Posterior vena cava (tissue), 2 donors: ENCODE results near the gene IL17F. TPM values are rescaled to one million over a fixed set of nuclear protein-coding genes. Genes with fewer than 3 reads are reported as not detected.
"Not testable (repeated sequence)": the region's sequence is repeated elsewhere in the genome, so short reads cannot be mapped to it uniquely, and the experiment has no call there.

Experiments
- DNase-seq: peaks from one replicate; pipeline ENCODE4 v3.0.0-alpha.2; 2020; ENCODE audit warnings: low spot score
- intact Hi-C, 2 donors: fragments of 100-400 bp; cut with DNase I; formaldehyde crosslinking; loops; one replicate each; pipeline versions ENCODE4 v1.14.1 to v1.14.2; 2022 to 2023
- total RNA-seq, 2 donors: library from RNA; stranded (reverse); fragmentation: NEBNext Ultra II Directional; extraction: Animal tissue kit (Norgen Biotek cat#: 25700); gene quantifications; one replicate each; pipeline ENCODE4 v1.2.1, GENCODE V29; 2021
- donor health status: DM: yes; HTN: yes; CAD: no.
- donor health status: DM: yes; HTN: yes; CAD: no.

Gene IL17F
- total RNA-seq, 2 donors from 2014 or later = not detected

GRCh38 chr6:52201493-52201892 lies 42.8 kb downstream of the IL17F start:
- DNase-seq = no peak
- intact Hi-C loops = no loop called here

DNA sequence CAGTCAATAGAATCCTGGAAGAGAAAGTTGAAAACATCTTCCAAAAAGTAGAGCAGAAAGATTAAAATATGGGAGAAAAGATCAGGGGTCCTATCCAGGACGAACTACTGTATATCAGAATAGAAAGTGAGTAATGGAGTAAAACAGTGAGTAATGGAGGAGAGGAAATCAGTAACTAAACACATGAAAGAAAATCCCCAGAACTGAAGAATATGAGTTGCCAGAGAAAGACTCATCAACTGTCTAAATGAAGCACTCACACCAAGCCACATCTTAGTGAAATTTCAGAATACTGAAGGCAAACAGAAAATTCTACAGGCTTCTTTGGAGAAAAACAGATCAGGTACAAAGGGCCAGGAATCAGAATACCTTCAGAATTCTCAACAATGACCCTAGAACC lies 43.3 kb downstream of the IL17F start:
- intact Hi-C loops = no loop called here
- no peak for DNase-seq

DNA sequence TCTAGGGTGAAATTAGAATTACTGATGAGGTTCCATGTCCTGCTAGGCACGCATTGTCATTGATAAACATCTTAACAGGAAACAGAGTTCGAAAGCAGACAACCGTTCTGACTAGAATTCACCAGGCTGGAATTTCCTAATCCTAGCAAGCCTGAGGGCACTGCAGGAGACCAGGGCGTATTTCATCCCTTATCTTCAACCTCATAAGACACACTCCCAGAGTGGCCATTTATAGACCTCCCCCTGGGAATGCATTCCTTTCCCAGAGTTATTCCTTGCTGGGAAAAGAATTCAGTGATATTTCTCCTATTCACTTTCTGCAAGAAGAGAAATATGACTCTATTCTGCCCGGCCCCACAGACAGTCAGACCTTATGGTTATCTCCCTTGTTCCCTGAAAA lies 44.2 kb downstream of the IL17F start:
- intact Hi-C loops, DNase-seq: not testable (repeated sequence)

GRCh38 chr6:52195886-52196285 lies 48.4 kb downstream of the IL17F start:
- intact Hi-C loops = loop anchor here in 1 of 2 donors (10.0 kb wide), 1 partner anchor 1241 kb away; no protein-coding TSS in a partner anchor
- DNase-seq = no peak

GRCh38 chr6:52191824-52192223 lies 52.5 kb downstream of the IL17F start:
- no peak for DNase-seq
- intact Hi-C loops = loop anchor here in 1 of 2 donors (10.0 kb wide), 1 partner anchor 1237 kb away; no protein-coding TSS in a partner anchor

DNA sequence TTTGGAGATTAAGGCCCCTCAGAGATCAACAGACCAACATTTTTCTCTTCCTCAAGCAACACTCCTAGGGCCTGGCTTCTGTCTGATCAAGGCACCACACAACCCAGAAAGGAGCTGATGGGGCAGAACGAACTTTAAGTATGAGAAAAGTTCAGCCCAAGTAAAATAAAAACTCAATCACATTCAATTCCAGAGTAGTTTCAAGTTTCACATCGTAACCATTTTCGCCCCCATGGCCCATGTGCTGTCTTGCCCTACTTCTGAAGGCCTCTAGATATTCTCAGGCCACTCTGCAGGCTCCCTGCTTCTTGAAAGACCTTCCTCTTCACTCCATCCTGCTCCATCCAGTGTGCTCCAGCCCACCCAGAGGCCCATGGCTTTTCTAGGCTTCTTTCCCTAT lies 53.9 kb downstream of the IL17F start:
- intact Hi-C loops = loop anchor here in 1 of 2 donors (10.0 kb wide), 1 partner anchor 1236 kb away; no protein-coding TSS in a partner anchor

GRCh38 chr6:52189974-52190373 lies 54.3 kb downstream of the IL17F start:
- intact Hi-C loops = loop anchor here in 1 of 2 donors (10.0 kb wide), 1 partner anchor 1235 kb away; no protein-coding TSS in a partner anchor
- no peak for DNase-seq

More for the DNA sequence above, 53.9 kb downstream of the IL17F start:
- DNase-seq = no peak

DNA sequence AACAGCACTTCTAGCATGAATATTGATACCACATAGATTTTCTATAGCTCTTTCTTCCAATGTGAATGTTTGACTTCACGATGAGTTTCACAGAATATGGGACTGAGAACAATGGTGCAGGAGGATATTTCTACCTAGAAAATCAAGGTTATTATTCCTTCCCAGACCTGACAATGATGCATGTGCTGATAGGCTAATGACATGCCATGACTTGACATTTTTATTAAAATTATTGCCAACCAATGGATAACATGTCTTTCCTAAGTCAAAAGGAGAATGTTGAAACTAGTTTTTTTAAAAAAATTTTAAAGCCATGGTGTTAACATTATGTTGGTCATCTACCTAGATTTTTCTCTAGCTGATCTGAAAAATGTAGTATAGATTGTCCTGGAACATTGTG lies 57.2 kb downstream of the IL17F start:
- intact Hi-C loops = no loop called here
- no peak for DNase-seq

Other genes starting within 250 kb of the IL17F start
- gene PKHD1, start 156.9 kb downstream of the IL17F start, total RNA-seq = not detected
- not detected for gene IL17A, start 58.1 kb downstream of the IL17F start, total RNA-seq
- 10 to 100 TPM; 24.5 to 25.6 TPM for gene MCM3, start 40.2 kb upstream of the IL17F start, total RNA-seq
- gene PAQR8, start 117.7 kb upstream of the IL17F start, total RNA-seq = 1 to 10 TPM; 3.9 TPM
- 10 to 100 TPM; 12.0 to 13.5 TPM for gene EFHC1, start 175.8 kb upstream of the IL17F start, total RNA-seq